IgD-negative memory B cell (primary cell): Measurements from ENCODE around the gene DGKI. TPM values are rescaled to one million over a fixed set of nuclear protein-coding genes. Genes with fewer than 3 reads are reported as not detected.

ENCODE experiments used
- H3K27ac Mint-ChIP-seq, 3 donors: one replicate each; pipeline ENCODE4 v1.8.0; 2020 to 2022; ENCODE audit warnings: mild to moderate bottlenecking in 3 of 3, mixed read lengths in 3 of 3, moderate library complexity in 1 of 3
- H3K27me3 Mint-ChIP-seq: one replicate; pipeline ENCODE4 v1.8.0; 2021; ENCODE audit warnings: mixed read lengths
- H3K36me3 Mint-ChIP-seq: one replicate; pipeline ENCODE4 v1.8.0; 2020; ENCODE audit warnings: mild to moderate bottlenecking, mixed read lengths
- H3K4me1 Mint-ChIP-seq, 3 donors: one replicate each; pipeline ENCODE4 v1.8.0; 2020 to 2022; ENCODE audit warnings: mixed read lengths in 3 of 3, mild to moderate bottlenecking in 1 of 3
- H3K4me3 Mint-ChIP-seq, 4 donors: one replicate each; pipeline ENCODE4 v1.8.0; 2020 to 2022; ENCODE audit warnings: mild to moderate bottlenecking in 4 of 4, mixed read lengths in 4 of 4, moderate library complexity in 3 of 4
- H3K9me3 Mint-ChIP-seq, 3 donors: one replicate each; pipeline ENCODE4 v1.8.0; 2020 to 2021; ENCODE audit warnings: mixed read lengths in 3 of 3, mild to moderate bottlenecking in 1 of 3
- polyA plus RNA-seq: library from polyadenylated mRNA; unstranded; fragments of 300-500 nt; fragmentation: Illumina TruSeq; gene quantifications from one replicate; pipeline ENCODE4 v1.2.3, GENCODE V29; 2021

Gene DGKI
- polyA plus RNA-seq, 1 donor from 2014 or later: not detected

DNA sequence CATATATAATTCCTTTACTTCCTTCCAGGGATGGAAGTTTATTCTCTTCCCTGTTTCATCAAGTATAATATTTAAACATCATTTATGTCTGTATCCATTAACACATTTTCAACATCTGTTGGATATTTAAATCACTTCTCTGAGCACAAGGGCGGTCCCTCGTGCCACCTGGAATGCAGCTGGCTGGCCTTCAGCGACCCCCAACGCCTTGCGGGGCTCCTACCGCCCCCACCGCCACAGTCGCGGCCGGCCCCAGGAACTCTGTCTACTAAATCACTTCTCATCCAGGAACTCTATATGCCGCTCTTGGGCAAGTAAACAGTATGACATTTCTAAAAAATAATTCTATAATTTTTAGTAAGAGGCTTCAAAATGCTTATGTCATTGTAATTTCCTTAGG, 282.1 kb downstream of the DGKI start:
- H3K27me3 Mint-ChIP-seq: no peaks in the 10 kb centered on the region
- no peak overlapping the region for H3K4me3 Mint-ChIP-seq
- peaks cover 4 to 8% (median 4%) of the 10 kb centered on the region in 3 donors for H3K9me3 Mint-ChIP-seq
- no peak overlapping the region for H3K27ac Mint-ChIP-seq
- no peaks in the 10 kb centered on the region for H3K36me3 Mint-ChIP-seq
- H3K4me1 Mint-ChIP-seq: no peaks in the 10 kb centered on the region

DNA sequence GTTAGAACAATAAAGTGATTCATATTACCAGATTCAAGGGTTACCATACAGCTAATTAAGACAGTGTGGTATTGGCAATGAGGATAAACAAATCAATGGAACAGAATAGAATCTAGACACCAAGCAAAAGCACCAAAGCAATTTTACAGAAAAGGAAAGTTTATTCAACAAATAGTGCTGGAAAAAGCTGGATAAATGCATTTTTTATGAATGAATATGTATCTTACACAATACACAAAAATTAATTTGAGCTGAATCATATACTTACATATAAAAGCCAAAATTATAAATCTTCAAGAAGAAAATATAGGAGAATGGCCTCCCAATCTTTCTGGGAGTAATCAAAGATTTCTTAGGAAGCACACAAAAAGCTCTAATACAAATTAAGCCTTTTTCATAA, 282.8 kb downstream of the DGKI start:
- no peak overlapping the region for H3K4me3 Mint-ChIP-seq
- no peaks in the 10 kb centered on the region for H3K4me1 Mint-ChIP-seq
- no peaks in the 10 kb centered on the region for H3K27me3 Mint-ChIP-seq
- H3K27ac Mint-ChIP-seq: no peak overlapping the region
- H3K9me3 Mint-ChIP-seq: peaks cover 4 to 10% (median 4%) of the 10 kb centered on the region in 3 donors
- H3K36me3 Mint-ChIP-seq: no peaks in the 10 kb centered on the region

DNA sequence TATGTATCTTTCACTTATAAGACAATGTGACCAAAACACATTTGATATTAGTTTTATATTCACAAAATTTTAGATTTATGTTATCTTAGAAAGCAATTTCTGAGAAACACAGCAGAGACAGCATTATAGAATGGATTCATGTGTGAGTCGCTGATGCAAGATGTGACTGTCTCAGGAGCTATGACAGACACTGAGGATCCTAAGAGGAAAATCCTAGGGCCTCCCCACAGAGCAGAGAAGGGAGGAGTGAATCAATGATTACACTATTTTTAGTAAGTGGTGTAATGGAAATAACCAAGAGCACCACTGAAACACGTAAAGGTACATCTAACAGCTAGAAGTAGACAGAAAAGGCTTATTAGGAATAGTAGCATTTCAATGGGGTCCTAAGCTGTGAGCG, 299.3 kb downstream of the DGKI start:
- Mint-ChIP-seq H3K27me3 (no peaks in the 10 kb centered on the region), H3K4me3 (no peak overlapping the region), H3K27ac (no peak overlapping the region)

DNA sequence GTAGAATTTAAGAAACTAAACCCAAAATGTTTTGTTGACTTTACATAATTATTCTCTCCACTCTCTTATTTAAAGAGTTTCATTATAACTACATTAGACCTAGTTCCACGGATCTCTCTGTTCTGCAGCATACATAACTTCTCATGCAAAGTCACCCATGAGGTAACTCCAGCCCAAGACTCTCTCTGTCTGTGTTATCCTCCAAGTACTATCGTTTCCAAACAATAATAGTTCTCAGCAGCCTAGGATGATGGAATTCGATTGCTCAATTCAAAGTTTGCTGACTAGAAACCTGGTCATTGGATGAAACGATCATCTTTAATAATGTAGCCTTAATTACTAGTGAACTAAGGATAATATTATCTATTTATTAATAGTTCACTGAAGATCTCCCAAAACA, 300.1 kb downstream of the DGKI start:
- Mint-ChIP-seq H3K27ac (no peak overlapping the region), H3K4me3 (no peak overlapping the region), H3K9me3 (peaks cover 0 to 1% (median 0%) of the 10 kb centered on the region in 3 donors), H3K27me3 (no peaks in the 10 kb centered on the region), H3K4me1 (no peaks in the 10 kb centered on the region), H3K36me3 (no peaks in the 10 kb centered on the region)

More for the DNA sequence above, 299.3 kb downstream of the DGKI start:
- Mint-ChIP-seq H3K36me3 (no peaks in the 10 kb centered on the region), H3K9me3 (peaks cover 0 to 1% (median 0%) of the 10 kb centered on the region in 3 donors), H3K4me1 (no peaks in the 10 kb centered on the region)

DNA sequence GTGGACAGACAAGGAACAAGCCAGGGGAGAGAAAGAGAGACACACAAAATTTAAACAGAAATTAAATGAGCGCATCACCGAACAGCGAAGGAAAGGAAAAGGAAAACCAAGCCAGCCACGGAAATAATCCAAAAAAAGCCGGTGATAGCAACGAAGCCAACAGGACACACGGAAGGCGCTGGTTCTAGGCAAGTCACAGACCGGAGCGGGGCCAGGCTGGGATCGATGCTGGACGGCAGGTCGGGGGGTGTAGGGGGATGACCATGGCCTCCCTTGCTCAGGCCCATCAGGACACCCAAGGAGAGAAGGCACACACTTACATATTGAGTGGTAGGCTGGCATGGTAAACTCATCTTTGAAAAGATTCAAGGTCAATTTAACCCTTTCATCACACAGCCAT, 300.8 kb downstream of the DGKI start:
- H3K27ac Mint-ChIP-seq: no peak overlapping the region
- H3K9me3 Mint-ChIP-seq: peaks cover 0 to 1% (median 0%) of the 10 kb centered on the region in 3 donors
- no peak overlapping the region for H3K4me3 Mint-ChIP-seq
- H3K36me3 Mint-ChIP-seq: no peaks in the 10 kb centered on the region
- H3K27me3 Mint-ChIP-seq: no peaks in the 10 kb centered on the region
- H3K4me1 Mint-ChIP-seq: no peaks in the 10 kb centered on the region

DNA sequence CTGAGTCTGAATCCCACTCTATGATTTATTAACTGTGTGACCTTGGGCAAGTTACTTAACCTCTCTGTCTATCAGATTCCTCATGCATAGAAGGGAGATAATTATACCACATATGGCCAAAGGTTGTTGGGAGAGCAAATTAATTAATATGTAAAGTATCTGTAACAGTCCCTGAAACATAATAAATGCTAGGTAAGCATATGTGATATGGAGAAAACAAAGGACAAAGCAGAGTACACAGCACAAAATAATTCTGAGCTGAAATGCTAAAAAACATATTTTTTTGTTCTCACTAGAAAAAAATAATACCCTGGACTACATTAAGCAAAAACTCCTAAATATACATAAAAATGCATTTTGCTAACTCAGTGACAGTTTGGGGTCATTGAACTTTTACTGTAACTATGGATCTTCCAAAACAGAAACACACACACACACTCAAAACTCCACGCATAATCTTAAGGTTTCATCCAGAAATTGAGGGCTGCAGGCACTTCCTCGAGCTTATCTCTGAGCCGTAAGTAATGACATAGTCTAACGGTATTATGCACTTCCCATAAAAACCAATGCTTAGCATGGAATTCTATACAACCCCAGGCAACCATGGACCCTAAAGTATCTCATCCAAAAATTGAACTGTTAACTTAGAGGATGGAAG, 301.6 kb downstream of the DGKI start:
- H3K9me3 Mint-ChIP-seq: peaks cover 0 to 1% (median 0%) of the 10 kb centered on the region in 3 donors
- H3K4me1 Mint-ChIP-seq: no peaks in the 10 kb centered on the region
- no peaks in the 10 kb centered on the region for H3K27me3 Mint-ChIP-seq
- no peaks in the 10 kb centered on the region for H3K36me3 Mint-ChIP-seq
- no peak overlapping the region for H3K4me3 Mint-ChIP-seq
- H3K27ac Mint-ChIP-seq: no peak overlapping the region

- Mint-ChIP-seq H3K27me3 (no peaks in the 10 kb centered on the region), H3K36me3 (no peaks in the 10 kb centered on the region), H3K27ac (no peak overlapping the region), H3K4me3 (no peak overlapping the region), H3K9me3 (peaks cover 0 to 1% (median 0%) of the 10 kb centered on the region in 3 donors), H3K4me1 (no peaks in the 10 kb centered on the region)
Measured at GRCh38 chr7:137544453-137545058, 302.2 kb downstream of the DGKI start.

- no peaks in the 10 kb centered on the region for H3K27me3 Mint-ChIP-seq
- peaks cover 0 to 2% (median 0%) of the 10 kb centered on the region in 3 donors for H3K9me3 Mint-ChIP-seq
- H3K36me3 Mint-ChIP-seq: no peaks in the 10 kb centered on the region
- H3K27ac Mint-ChIP-seq: no peak overlapping the region
- no peak overlapping the region for H3K4me3 Mint-ChIP-seq
- no peaks in the 10 kb centered on the region for H3K4me1 Mint-ChIP-seq
Measured at GRCh38 chr7:137539111-137539715, 307.6 kb downstream of the DGKI start.

GRCh38 chr7:137538361-137538762, 308.4 kb downstream of the DGKI start:
- H3K4me3 Mint-ChIP-seq: no peak overlapping the region
- H3K36me3 Mint-ChIP-seq: no peaks in the 10 kb centered on the region
- peaks cover 0 to 3% (median 0%) of the 10 kb centered on the region in 3 donors for H3K9me3 Mint-ChIP-seq
- H3K27me3 Mint-ChIP-seq: no peaks in the 10 kb centered on the region
- no peak overlapping the region for H3K27ac Mint-ChIP-seq
- no peaks in the 10 kb centered on the region for H3K4me1 Mint-ChIP-seq

- Mint-ChIP-seq H3K27me3 (no peaks in the 10 kb centered on the region), H3K4me1 (no peaks in the 10 kb centered on the region), H3K9me3 (peaks cover 0 to 3% (median 0%) of the 10 kb centered on the region in 3 donors), H3K4me3 (no peak overlapping the region), H3K36me3 (no peaks in the 10 kb centered on the region), H3K27ac (no peak overlapping the region)
Measured at GRCh38 chr7:137535579-137535978, 311.2 kb downstream of the DGKI start.

GRCh38 chr7:137531671-137532070, 315.1 kb downstream of the DGKI start:
- no peaks in the 10 kb centered on the region for H3K36me3 Mint-ChIP-seq
- no peaks in the 10 kb centered on the region for H3K4me1 Mint-ChIP-seq
- no peak overlapping the region for H3K27ac Mint-ChIP-seq
- no peak overlapping the region for H3K4me3 Mint-ChIP-seq
- peaks cover 0 to 8% (median 0%) of the 10 kb centered on the region in 3 donors for H3K9me3 Mint-ChIP-seq
- no peaks in the 10 kb centered on the region for H3K27me3 Mint-ChIP-seq

- no peak overlapping the region for H3K27ac Mint-ChIP-seq
- peaks cover 0 to 5% (median 2%) of the 10 kb centered on the region in 3 donors for H3K9me3 Mint-ChIP-seq
Measured at GRCh38 chr7:137527634-137528033, 319.1 kb downstream of the DGKI start.

GRCh38 chr7:137523171-137523570, 323.6 kb downstream of the DGKI start:
- no peaks in the 10 kb centered on the region for H3K27me3 Mint-ChIP-seq
- no peak overlapping the region for H3K4me3 Mint-ChIP-seq
- H3K27ac Mint-ChIP-seq: no peak overlapping the region
- peaks cover 0 to 2% (median 2%) of the 10 kb centered on the region in 3 donors for H3K9me3 Mint-ChIP-seq
- H3K4me1 Mint-ChIP-seq: no peaks in the 10 kb centered on the region
- H3K36me3 Mint-ChIP-seq: no peaks in the 10 kb centered on the region

More at GRCh38 chr7:137527634-137528033, 319.1 kb downstream of the DGKI start:
- Mint-ChIP-seq H3K36me3 (no peaks in the 10 kb centered on the region), H3K4me3 (no peak overlapping the region), H3K4me1 (no peaks in the 10 kb centered on the region), H3K27me3 (no peaks in the 10 kb centered on the region)

- no peaks in the 10 kb centered on the region for H3K4me1 Mint-ChIP-seq
- H3K9me3 Mint-ChIP-seq: peaks cover 0 to 2% (median 2%) of the 10 kb centered on the region in 3 donors
- no peaks in the 10 kb centered on the region for H3K36me3 Mint-ChIP-seq
- no peak overlapping the region for H3K27ac Mint-ChIP-seq
- no peak overlapping the region for H3K4me3 Mint-ChIP-seq
- H3K27me3 Mint-ChIP-seq: no peaks in the 10 kb centered on the region
Measured at GRCh38 chr7:137521451-137521850, 325.3 kb downstream of the DGKI start.

DNA sequence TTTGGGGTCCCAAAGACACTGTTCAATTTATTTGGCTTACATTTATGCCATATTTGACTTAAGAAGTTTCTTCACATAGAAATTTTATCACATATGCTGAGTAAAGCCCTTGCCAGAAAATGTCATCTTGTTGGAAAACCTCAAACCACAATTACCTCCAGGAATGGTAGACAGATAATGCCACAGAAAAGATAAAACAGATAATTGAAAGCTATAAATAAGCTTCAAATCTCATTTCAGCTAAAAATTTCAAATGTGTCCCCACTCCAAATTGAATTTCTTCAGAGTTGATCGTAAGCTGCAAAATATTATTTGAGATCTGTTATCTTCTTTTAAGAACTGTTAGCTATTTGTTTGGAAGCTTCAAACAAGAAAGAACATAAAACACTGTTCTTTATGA, 326.8 kb downstream of the DGKI start:
- Mint-ChIP-seq H3K4me1 (no peaks in the 10 kb centered on the region), H3K4me3 (no peak overlapping the region), H3K9me3 (peaks cover 0 to 2% (median 2%) of the 10 kb centered on the region in 3 donors), H3K27me3 (no peaks in the 10 kb centered on the region), H3K27ac (no peak overlapping the region), H3K36me3 (no peaks in the 10 kb centered on the region)
